Gastroesophageal sphincter (tissue), 3 donors: ENCODE measurements around the gene PBRM1.

ENCODE experiments used
- CTCF ChIP-seq, 4 experiments: fragments of 200-600 bp in 2 of 4; fragments of 450-650 bp in 2 of 4; sonication (generic) in 1 of 4; IDR thresholded peaks; one replicate each; pipeline ENCODE4 v1.5.1; 2017 to 2019; ENCODE audit warnings: antibody characterized with exemption in 4 of 4, mild to moderate bottlenecking in 2 of 4, moderate library complexity in 2 of 4
- POLR2A ChIP-seq, 2 donors: fragments of 450-650 bp; IDR thresholded peaks; one replicate each; pipeline ENCODE4 v1.6.1; 2017; ENCODE audit warnings: antibody characterized with exemption in 2 of 2, mild to moderate bottlenecking in 2 of 2, moderate library complexity in 1 of 2

DNA sequence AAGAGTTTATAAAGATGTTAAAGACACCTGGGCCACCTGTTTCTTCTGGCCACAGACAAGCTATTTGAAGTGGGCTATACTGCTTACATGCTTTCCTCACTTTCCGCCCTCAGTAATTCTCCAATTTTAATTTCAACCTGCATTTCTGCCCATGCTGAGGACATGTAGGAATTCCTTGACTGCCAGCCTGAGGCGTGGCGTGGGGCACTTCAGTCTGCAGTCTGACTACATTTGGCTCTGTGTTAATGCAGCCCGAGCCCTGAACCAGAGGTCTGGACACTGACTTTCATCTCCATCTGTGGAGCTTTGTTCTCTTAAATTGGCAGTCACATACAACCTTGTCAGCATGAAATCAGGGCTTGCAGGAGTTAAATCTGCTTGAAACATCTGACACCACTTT, 140.8 kb downstream of the PBRM1 start:
- TF ChIP-seq CTCF (IDR thresholded peaks at IDR 0.05) = no peak
- TF ChIP-seq POLR2A (IDR thresholded peaks at IDR 0.05) = no peak
